EL (cell line): ENCODE measurements around the gene KANSL1.
"Not testable (repeated sequence)": the region's sequence is repeated elsewhere in the genome, so short reads cannot be mapped to it uniquely, and the experiment has no call there.

Experiments used
- DNase-seq: peaks from one replicate; pipeline ENCODE4 v3.0.0-alpha.2; 2016

The KANSL1 gene

DNA sequence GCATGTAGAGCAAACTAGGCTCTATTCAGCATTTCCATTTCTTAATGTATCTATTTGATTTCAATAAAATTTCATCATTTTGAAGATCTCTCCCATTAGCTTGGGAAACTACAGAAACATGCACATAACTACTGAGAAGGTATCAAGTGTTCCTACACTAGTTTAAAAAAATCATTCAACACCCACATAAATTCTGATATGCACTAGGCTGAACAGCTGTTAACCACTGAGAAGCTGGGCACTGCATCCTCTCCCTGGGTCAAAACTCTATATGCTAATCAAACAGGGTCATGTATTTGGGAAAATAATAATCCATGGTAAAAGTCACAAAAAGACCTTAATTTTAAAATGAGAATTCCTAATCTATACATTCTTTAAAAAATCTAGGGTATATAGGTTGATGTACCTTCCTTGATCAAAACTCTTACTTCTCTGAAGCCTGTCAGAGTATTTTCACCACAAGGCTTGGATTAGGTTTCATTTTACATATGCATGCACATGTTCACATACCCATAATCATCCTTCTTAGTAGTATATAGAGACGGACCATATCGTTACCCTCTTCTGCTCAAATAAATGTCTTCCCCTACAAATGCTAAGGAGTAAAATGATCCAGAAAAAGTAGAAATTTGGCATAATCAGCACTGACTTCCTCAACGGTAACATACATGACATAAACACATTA lies 57.2 kb downstream of the KANSL1 start:
- no peak for DNase-seq

DNA sequence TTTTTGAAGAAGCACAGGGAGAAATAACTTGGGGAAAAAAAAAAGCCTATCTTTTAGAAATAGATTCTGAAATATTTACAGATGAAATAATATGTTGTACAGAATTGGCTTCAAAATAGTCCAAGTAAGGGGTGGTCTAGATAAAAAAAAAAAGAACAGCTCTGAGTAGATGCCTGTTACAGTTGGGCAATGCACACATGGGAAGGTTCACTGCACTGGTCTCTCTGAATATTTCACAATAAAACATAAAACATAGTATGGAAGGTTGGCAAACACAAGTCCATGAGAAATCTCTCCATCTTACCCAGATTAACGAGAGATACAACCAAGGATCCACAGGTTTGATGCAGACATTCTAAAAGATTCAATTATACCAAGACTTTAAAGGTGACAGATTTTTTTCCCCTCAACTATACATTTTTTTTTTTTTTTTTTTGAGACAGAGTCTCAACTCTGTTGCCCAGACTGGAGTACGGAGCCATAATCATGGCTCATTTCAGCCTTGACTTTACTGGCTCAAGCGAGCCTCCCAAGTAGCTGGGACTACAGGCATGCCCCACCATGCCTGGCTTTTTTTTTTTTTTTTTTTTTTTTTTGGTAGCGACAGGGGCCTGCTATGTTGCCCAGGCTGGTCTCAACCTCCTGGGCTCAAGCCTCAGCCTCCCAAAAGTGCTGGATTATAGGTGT lies 58.0 kb downstream of the KANSL1 start:
- DNase-seq: no peak

DNA sequence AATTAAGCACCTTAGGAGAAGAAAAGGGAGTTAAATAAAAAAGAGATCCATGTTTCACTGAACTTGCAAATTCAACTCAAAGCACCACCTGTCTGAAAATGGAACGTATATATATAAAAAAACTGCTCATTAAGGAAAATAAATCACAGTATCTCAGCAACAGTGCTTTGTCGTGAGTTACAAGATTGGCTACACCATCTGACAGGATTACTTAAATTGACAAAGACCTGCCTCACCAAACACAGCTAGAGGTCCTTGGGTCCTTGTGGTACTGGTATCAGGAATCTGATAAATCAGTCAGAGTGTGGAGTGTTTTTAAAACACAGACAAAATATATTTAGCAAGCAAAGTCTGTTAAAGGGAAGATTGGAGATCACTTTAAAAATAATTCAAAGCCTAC lies 63.9 kb downstream of the KANSL1 start:
- DNase-seq: no peak

DNA sequence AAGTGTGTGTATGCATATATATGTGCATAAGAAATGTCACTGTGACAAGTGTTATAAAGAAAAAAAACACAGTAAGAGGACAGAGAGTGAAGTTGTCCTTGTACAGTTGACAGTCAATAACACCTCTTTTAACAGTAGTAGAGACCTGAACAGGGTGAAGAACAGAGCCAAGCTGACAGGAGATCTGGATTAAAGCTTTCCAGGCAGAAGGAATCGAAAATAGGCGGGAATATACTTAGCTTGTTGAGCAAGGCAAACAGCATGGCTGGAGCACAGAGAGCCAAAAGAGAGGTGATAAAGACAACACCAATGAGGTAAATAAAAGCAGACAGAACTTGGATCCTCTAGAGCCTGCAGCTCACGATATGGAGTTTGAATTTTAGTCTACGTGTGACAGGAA lies 64.8 kb downstream of the KANSL1 start:
- DNase-seq: no peak

DNA sequence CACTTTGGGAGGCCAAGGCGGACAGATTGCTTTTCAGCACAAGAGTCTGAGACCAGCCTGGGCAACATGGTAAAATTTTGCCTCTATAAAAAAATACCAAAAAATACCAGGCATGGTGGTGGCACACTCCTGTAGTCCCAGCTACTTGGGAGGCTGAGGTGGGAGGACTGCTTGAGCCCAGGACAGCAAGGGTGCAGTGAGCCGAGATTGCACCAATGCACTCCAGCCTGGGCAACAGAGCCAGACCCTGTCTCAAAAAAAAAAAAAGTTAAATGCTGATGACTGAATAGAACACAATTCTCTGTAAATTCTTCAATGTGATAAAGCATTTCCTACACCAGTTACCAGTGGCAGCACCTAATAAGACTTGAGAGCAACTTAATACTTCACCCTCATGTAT lies 65.7 kb downstream of the KANSL1 start:
- no peak for DNase-seq

DNA sequence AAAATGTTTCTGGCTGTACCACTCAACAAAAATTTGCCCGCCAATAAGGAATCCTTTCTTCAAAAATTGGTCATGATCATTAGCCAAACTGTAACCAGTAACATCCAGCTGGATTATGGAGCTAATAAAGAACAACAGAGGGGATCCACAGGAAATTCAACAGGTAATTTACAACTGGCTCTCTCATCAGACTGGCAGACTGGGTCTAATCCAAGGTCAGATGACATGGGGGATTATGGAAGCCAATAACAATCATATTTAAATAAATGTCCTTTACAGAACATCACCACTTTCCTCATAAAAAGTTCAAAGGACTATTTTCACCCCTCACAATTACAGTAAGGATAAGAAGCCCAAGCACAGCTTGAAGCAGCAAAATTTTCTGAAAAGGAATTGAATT lies 66.4 kb downstream of the KANSL1 start:
- no peak for DNase-seq

DNA sequence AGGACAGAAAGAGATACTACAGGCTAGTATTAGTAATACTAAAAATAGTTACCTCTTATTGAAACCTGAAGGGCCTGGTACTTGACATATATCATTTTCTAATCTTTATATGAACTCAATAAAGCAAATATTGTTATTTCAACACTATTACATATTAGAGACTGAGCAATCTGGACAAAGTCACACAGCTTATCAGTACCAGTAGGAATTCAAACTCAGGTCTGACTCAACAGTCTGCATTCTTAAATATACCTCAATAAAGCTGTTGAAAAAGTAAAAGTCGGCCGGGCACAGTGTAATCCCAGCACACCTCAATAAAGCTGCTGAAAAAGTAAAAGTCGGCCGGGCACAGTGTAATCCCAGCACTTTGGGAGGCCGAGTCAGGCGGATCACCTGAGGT lies 67.4 kb downstream of the KANSL1 start:
- no peak for DNase-seq

DNA sequence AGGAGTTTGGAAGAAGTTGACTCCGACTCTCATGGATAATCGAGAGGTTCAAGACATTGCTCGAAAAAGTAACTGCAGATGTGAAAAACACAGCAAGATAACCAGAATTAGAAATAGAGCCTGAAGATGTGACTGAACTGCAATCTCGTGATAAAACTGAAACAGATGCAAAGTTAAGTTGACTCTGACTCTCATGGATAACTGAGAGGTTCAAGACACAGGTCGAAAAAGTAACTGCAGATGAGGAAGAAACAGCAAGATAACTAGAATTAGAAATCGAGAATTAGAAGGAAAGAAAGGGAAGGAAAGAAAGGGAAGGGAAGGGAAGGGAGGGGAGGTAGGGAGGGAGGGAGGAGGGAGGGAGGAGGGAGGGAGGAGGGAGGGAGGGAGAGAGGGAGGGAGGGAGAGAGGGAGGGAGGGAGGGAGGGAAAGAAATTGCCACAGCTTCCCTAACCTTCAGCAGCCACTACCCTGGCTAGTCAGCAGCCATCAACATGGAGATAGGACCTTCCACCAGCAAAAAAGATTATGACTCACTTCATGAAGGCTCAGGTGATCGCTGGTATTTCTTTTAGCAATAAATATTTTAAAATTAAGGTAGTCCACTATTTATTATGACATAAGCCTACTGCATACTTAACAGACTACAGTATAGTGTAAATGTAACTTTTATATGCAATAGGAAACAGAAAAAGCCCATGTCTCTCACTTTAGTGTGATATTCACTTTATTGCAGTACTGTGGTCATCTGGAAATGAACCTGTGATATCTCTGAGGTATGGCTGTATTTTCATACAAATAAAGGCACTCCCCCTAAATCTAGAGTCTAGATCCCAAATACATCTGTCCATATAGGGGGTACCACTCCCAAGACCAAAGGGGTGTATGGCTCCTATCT lies 68.3 kb downstream of the KANSL1 start:
- no peak for DNase-seq

DNA sequence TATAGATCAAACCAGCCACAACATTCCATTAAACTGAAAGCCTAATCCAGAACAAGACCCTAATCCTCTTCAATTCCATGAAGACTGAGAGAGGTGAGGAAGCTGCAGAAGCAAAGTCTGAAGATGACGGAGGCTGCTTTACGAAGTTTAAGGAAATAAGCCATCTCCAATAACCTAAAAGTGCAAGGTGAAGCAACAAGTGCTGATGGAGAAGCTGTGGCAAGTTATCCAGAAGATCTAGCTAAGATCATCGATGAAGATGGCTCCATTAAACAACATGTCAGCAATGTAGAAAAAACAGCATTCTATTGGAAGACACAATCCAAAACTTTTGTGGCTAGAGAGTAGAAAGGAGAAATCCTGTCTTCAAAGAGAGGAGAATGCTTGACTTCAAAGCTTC lies 69.6 kb downstream of the KANSL1 start:
- DNase-seq: no peak

DNA sequence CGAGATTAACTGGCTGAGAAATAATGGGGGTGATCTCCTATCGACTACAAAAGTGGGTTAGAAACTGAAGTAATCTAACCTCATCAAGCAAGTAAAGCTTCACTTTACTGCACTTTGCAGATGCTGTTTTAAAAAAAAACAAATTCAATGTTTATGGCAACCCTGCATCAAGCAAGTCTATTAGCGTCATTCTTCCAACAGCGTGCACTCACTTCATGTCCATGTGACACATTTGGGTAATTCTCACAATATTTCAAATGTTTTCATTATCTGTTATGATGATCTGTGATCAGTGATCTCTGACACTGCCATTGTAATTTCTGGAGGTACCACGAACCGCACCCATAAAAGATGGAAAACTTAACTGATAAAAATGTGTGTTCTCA lies 70.8 kb downstream of the KANSL1 start:
- DNase-seq: no peak

DNA sequence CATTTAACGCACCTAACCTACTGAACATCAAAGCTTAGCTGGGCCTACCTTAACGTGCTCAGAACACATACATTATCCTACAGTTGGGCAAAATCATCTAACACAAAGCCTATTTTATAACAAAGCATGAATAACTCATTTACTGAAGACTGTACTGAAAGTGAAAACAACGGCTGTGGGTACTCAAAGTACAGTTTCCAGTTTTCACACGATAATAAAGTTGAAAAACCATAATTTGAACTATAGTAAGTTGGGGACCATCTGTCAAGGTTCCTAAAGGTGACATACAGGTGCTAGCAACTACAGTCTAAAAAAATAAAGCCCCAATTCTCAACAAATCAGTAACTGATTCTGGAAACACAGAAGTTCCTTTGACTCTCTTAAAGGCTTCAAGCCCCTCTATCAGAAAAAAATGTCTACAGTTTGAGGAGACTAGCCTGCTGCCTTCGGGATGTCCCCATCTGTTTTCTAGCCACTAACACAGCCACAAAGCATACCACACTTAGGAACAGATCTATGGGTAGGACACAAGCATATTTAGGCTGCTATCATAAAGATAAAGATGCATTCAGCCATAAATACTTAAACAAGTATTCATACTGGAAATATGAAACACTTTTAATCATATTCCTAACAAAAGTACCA lies 71.3 kb downstream of the KANSL1 start:
- no peak for DNase-seq

DNA sequence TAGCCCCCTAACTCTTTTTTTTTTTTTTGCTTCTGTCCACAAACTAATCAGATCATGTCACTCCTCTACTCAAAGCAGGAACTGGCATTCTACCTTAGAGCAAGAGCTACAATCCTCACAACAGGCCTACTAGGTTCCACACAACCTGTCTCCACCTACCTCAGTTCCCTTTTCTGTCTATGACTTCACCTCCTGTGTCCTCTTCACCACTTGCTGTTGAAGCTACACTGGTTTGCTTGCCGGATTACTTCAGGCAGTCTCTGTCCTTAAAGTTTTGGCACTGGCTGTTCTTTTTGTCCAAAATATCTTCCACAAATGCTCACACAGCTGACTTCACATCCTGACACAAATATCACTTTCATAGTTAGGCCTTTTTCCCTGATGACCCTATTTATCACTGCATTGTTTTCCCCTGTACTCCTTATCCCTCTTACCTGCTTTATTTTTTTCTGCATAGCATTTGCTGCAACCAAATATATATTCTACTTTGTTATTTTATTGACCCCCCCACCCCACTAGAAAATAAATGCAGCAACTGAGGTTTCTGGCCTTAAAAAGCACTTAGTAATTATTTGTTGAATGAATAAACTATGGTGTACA lies 72.0 kb downstream of the KANSL1 start:
- DNase-seq: no peak

DNA sequence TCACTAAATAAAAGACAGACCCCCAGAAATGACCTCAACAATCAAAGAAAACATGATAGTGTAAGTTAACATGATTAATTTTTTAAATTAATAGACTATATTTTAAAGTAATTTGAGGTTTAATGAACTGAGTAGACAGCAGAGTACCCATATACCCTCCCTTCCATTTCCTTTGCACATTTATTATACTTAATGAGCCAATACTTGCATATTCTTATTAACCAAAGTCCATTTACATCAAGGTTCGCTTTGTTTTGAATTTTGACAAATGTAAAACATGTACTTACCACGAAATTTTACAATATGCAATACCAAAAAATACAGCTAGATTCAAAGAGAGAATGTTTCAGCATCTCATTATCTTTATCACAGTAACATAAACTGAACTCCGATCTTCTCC lies 72.7 kb downstream of the KANSL1 start:
- DNase-seq: no peak

DNA sequence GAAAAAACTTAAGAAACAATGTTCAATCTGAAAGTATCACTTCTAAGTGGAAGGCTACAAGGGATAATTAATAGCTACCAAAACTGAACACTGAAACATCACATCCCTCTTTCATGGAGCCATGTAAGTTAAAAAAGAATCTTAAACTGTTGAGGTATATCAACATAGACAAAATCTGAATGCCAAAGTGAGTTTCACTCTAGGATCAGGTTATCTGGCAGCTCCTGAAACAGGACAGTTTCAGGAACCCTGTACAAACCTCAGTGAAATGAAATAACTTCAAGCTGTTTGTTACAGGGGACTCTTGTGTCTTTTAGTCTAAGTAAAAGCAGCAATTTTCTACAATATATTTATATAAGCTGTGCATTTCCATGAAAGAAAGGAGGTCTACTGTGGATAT lies 73.2 kb downstream of the KANSL1 start:
- DNase-seq: no peak

DNA sequence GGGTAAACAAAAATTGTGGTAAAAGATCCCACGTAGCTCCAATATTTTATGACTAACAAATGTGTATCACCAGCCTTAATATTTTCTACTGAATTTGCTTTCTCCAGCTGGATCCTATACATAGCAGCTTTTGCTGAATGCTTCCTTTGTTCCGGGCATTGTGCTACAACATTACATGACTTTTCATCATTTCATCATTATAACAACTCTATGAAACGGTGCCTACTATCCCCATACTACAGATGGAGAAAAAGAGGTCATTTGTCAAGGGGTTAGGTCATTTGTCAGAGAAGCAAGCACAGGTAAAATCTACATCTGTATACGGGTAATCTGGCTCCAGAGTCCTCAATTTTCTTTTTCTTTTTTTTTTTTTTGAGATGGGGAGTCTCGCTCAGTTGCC lies 74.3 kb downstream of the KANSL1 start:
- no peak for DNase-seq

DNA sequence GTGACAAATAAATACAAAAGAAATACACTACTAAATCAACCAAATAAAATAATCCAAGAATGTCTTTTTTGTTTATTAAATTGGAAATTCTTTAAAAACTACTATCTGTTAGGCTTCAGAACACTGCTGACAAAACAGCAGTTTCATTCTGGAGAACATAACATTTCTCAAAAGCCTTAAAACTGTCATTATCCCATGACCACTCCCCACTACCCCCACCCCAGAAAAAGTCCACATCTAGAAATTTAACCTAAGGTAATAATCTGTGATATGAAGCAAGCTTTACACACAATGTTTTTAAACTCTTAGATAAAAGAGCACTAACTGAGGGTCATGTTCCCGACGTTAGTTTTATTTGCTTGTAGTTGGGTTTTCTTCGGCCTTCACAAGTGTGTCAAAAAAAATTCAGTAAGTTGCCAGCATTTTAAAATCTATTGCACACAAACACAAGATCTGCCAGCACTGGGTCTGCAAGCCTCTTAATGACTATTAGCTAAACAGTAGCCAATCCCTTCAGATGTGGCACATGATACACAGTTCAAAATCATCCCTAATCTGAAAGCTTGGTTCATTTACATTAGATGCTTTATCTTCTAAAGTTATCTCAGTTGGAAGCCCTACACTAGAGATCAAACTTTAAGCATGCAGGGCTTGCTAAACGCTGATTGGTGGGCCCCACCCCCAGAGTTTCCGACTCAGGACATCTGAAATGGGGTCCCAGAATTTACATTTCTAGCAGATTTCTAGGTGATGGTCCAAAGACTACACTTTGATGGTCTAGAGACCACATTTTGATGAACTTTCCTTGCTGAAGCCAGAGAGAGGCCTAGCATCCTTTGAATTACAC lies 75.2 kb downstream of the KANSL1 start:
- no peak for DNase-seq

DNA sequence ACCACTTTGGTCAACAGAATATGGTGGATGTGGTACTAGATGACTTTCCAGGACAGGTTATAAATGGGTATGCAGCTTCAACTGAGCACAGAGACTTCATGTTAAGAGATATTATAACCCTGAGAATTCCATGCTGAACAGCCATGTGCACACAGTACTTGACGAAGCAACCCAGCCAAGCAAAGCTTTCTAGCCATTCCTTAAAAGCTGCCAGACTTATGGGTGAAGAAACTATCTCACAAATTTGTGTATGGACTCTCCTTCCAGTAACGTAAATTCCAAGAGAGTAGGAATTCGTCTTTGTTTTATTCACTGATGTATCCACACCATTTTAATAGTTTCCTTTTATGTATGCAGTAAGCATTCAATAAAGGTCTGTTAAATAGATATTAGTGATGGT lies 76.1 kb downstream of the KANSL1 start:
- DNase-seq: no peak

DNA sequence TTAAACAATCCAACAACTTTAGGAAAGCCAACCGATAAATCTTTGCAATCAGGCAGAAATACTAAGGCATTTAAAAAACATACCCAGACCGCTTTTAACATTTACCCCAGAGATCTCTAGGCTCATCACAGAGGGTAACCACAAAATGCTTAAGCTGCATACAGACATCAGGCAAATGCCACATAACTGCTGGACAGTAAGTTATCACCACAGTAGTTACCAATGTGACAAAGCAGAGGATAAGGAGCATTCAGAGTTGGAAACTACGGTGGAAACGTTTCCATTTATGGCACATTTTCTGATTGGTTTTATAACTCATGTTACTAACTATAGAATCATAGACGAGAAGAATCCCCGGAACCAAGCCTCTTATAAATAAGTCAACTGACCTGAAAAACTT lies 77.5 kb downstream of the KANSL1 start:
- DNase-seq: no peak

DNA sequence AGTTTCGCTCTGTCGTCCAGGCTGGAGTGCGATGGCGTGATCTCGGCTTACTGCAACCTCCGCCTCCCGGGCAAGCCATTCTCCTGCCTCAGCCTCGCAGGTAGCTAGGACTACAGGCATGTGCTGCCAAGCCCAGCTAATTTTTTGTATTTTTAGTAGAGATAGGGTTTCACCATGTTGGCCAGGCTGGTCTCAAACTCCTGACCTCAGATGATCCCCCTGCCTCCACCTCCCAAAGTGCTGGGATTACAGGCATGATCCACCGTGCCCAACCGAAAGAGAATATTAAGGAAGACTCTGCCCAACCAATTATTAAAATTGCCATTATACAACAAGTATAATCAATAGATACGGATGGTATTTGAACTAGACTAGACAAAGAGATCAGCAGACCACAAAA lies 82.0 kb downstream of the KANSL1 start:
- not testable (repeated sequence) for DNase-seq

DNA sequence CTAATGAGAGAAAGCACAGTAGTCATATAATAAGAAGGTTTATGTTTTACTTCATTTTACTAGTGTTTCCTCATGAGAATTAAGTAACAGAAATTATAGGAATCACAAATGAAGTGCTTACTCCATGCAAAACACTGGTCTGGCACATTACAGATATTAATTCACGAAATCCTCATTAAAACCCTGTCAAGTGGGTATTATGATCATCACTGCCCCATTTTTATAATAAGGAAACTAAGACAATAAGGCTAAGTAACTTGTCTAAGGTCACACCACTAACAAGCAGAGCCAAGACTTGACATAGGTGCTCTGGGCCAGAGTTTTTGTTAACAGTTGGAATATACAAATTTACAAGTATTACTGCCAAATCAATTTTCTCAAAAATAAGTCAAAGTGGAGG lies 83.0 kb downstream of the KANSL1 start:
- no peak for DNase-seq

DNA sequence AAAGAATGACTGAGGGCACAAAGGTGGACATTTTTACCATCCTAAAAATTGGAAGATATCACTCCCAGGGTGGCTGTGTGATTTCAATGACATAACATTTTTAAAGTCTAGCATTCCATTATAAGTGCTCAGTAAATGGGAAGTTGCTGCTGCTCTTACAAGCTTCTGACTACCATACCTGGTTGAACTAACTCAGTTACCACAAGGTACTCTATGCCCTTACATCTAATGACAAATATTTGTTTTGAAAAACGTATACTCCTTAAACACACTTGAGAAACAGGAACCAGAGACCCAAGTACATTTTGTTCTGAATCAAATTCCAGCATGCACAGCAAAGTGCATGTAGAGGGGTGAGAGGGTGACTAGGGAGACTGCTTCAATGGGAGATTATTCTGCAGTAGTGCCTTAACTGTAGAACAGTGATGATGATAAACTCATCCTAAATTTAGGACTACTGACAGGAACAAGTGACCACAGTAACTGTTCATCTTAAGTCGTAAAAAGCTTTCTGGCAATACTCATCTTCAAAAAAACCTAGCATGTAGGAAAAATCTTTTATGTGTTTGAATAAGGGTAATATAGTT lies 83.5 kb downstream of the KANSL1 start:
- no peak for DNase-seq
